HL-60/S4 (cell line): ENCODE data around the gene DNER.

Experiments used
- in situ Hi-C: fragments of 300-500 bp; cut with MboI; formaldehyde crosslinking; loops from 2 replicates; pipeline ENCODE4 v1.14.3; 2022; ENCODE audit warnings: low sequenced_read_pairs

The DNER gene

DNA sequence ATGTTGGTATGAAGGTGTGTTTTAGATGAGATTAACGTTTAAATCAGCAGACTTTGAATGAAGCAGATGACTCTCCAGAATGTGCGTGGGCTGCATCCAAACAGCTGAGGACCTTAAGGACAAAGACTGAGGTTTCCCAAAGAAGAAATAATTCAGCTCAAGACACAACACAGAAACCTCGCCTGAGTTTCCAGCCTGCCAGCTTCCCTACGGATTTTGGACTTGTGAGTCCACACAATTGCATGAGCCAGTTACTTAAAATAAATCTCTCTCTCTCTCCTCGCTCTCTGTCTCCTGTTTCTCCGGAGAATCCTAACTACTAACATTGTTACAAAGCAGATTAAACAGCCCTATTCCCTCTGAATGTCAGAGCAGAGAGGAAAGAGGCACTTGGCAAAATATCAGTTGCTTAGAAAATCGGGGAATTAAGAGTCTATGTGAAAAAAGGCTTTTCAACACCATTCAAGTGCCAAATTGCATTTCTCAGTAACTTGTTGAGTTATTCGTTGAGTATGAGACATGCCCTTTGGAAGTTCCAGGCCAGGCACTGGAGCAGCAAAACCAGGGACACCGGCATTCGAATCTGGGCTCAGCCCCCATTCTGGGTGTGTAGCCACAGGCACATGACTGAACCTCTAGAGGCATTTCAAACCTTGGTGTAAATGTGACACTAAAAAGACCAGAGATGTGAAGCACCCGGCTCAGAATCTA, 268.7 kb downstream of the DNER start:
- in situ Hi-C loops = no loop called here

DNA sequence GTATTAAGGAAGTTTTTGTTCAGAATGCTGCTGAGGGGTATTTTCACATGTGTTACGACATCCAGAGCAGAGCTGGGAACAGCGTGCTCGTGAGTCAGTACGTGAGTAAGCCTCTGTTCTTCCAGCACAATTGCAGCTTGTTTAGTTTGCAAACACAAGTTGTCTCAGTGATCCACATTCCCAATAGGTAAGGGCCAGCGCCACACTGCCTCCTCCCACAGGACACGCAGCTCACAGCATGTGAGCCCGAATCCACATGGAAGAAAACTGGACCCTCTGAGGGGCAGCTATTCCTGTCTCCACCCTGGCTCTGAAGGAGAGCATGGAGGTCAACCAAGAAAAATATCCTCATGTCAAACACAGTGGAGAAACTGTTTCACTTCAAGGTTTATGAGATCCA, 269.3 kb downstream of the DNER start:
- in situ Hi-C loops = no loop called here

DNA sequence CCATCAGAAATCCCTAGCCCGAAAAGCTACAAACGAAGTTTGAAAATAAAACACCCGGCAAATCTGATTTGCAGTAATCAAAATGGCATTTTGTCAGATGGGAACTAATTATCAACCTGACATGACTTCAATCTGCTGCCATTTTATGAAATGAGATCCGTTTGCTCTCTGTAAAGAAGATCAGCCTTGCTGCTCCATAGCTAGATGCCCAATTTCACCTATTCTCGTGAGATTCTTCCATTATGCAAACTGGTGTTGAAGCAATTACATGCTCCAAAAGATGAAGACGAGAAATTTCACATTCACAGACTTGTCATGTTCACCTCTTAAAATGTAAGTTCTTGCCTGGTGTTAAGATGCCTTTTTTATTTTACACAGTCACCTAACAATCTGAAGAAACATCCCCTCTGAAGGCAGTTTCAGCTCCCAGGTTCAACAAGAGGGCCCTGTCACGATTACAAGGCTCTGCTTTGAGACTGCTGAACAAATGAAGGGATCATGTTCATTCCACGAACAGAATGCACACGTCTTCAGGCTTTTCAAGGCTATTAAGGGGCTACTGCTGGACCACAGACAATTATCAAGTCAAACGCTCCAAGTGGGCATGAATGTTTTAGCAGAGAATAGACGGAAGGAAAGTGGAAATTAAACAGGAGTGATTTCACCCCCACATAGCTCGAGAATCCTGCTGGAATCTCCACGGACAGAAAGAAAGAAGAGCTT, 270.6 kb downstream of the DNER start:
- in situ Hi-C loops = no loop called here

DNA sequence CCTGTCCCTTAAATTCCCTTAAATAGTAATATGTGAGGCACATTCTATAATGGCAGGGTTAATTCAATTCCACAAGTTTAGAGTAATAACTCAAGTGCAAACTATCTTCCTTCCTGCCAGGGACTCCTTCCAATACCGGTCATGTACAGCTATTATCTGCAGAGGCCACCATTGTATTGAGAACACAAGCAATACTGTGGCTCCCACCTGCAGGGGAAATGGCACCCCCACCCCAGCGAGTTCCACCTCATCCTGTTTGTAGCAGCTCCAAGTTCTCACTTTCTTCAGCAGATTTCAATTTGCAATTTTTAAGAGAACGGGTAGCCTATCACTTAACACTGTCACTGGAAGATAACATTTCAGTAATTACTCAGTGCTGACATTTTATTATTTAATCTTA, 271.2 kb downstream of the DNER start:
- in situ Hi-C loops = no loop called here

DNA sequence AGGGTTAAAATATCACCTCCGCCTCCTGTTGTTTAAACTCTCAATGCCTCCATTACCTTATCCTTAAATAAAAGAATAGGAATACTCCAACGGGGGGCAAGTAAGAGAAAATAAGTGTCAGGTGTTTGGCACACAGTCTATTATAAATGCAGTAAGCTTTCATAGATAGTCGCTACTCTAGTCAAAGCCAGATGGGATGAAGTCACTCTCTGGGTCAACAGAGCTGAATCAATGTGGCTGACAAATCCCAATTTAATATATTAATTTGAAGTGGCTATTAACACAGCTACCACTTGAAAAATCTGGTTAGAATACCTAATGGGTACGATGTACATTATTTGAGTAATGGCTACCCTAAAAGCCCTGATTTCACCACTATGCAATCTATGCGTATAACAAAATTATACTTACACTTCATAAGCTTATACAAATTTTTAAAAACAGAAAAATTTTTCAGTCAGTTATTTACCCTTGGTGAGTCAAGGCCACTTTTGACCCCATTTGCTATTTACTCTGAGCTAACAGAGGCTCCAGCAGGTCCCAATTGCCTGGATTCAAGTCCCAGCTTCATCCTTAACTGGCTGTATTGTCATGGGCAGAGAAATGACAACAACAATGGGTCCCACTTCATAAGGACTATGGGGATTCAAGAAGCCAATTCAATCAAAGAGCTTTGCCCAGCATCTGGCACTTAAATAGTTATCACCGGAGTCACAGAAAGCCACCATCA, 275.8 kb downstream of the DNER start:
- in situ Hi-C loops = no loop called here

DNA sequence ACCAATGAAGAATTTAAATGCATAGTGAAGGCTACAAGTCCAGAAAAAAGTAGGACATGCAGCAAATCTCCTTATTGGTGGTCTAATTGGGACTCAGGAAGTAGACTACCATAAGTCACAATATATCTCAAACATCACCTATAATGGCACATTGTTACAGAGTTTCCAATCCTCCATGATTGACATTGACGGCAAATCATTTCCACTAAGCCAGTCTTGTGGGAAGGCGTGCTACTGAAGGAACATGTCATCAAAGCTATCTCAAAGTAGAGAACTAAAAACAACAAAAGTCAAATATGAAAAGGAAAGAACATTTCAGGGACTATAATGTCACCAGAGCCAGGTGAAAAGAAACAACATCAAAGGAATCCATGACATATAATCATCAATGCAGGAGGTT, 276.9 kb downstream of the DNER start:
- in situ Hi-C loops = no loop called here

DNA sequence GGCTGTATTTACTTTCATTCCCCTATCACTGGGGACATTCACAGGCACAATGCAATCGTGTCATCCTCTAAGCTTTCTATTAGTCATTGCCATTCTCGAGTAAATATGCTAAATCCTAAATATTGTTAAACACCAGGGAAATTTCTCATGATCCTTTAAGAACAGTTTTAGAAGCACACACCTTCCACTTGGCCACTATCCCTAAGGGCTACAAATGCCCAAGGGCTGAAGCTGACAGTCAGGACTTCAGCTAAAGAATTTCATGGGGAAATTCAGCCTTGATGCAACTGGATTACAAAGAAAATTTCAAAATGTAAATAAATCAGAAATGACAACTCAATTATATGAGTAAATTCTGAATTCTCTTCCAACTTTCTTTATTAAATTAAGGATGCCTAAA, 280.2 kb downstream of the DNER start:
- in situ Hi-C loops = no loop called here

DNA sequence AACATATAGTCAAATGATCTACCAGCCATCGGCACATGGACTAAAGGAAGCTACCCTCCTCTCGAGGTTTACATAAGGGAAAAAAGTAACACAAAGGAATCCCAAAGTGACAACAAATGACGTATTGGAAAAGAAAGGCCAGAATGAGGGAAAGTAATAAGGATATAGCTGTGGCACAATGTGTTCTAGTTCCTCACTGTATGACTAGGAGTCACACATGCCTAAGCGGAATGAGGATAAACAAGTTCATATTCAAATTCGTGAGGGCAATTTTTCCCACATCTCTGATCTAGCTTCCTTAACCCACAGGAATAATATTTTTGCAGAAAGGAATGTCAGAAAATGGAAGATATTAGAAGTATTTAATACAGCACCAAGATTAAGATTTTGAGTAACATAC, 281.0 kb downstream of the DNER start:
- in situ Hi-C loops = no loop called here

DNA sequence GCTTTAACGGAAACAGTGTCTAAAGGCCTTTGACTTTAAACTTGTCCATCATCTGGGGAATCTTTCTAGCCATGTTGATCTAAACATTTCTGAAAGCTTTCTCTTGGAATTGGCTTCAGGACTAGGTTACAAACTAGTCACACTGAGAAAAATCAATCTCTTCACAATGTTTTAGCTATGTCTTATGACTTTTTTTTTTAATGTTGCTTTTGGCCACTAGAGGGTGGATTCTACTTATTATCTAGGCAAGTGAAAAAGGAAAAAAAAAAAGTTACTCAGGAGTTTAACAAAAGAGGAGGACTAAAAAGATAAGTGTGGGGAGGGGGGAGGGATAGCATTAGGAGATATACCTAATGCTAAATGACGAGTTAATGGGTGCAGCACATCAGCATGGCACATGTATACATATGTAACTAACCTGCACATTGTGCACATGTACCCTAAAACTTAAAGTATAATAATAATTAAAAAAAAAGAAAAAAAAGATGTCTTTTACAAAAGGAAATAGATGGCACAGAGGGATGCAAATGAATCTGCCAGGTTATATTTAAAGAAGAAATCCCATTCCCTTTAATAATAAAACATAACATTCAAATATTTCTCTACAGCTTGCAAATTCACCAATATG, 282.9 kb downstream of the DNER start:
- in situ Hi-C loops = no loop called here

DNA sequence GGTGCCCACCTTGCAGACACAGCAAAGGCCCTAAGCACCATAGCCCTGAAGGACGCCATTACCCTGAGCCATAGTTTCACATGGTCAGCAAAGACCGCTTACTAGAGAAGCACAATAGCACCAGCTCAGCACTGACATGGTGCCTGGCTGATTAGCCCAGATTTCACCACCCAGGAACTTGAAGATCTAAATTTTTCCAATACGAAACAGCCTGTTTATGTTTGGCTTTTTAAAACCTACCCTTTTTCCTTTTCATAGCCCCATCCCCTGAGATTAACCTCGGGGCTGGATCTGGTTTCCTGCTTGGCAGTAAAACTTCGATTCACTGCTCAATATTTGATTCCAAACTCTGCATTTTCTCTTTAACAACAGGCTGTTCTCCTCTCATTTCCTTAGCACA, 284.8 kb downstream of the DNER start:
- in situ Hi-C loops = no loop called here

DNA sequence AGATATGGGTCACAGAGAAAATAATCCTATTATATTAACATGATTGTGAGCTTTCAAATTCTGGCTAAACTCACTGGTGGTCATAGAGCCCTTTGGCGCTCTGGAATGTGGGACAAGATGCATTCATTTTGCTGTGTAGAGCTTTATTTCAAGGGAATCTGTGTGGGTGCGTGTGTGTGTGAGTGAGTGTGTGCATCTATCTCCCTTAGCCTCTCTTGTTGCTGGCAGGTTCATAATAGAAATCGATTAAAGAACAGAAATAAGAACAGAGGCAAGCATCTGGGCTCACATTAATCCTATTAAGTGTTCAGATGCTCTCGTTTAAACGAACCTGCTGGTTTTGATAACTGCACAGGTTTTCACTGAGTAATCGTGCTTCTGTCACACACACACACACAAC, 287.9 kb downstream of the DNER start:
- in situ Hi-C loops = no loop called here

DNA sequence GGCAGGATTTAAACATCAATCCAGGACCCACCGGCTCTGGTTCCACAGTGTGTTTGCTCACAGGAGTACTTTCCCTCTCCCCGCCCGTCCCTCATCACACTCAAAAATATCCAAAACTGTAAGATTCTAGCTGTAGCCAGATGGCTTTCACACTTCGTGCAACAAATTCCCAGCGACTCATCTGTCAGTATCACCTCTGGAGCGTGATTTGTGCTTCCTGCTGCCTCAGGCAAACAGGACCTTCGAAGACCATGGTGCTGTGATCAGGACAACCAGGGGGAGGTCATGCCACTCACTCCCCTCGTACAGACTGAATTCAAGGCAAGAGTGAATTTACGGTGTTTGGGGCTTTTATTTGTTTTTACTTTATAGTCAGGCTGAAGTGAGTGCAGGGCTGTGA, 288.8 kb downstream of the DNER start:
- in situ Hi-C loops = no loop called here

DNA sequence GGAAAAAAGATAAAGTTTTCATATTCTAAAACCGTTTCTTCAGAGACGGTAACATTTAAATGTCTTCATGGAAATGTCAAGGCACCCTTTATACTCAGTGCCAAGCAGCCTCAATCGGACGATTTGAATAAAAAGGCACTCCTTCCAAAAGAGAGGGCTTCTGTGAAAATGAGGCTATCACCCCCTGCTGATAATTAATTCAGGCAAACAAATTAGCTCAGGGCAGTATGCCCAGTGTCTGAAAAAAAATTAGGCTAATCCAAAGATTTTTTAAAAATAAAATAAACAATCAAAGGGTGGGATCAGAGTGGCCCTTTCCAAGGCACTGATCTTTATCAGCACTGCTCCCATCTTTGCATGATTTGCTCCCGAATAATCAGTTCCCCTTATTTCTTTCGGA, 292.3 kb downstream of the DNER start:
- in situ Hi-C loops = no loop called here

DNA sequence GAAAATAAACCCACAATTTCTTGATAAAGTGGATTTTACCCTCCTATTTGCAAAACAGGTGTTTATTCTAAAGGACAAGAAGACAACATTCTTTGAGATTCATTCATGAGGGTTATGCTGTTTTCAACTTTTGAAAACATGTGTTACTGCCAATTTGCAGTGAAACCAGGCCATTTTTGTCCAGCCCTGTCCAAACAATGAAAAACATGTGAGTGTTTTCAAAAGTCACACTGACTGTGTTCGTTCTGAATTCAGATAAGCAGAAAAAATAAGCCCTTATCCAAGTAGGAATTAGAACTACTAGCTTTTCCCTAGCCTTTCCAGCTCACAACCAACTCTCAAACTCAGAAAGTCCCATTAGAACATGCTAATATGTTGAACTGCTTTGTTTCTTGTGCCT, 295.2 kb downstream of the DNER start:
- in situ Hi-C loops = no loop called here

DNA sequence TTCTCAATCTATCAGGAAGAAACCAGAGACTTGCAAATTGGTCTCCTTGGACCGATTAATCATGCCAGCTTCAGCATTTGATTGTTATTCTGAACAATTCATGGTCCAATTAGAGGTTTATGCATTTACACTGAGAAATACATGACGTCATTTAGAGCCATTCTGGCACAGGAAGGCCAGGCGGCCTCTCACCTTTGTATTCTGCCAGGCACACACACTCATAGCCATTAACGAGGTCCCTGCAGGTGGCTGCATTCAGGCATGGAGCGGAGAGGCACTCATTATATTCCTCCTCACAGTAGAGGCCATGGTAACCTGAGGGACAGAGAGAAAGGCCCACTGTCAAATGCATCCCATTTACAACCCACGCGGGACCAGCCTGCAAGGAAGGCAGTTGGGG, 296.4 kb downstream of the DNER start:
- in situ Hi-C loops = no loop called here

DNA sequence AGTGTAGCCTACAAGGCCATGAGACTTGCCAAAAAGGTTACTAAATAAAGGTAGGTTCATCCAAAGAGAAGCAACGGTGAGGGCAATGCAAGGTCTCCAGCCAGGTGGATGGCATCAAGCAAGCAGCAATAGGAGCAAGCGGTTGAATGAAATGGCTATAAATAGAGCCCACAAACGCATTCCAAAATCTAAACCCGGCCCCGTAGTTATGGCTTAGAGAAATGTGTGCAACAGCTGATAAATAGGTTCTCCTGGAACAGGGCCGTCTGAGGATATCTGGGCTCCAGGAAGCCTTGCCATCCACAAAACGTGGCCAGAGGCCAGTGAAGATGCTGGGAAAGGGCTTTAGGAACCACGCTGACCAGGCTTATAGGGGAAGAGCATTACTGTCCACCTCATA, 297.2 kb downstream of the DNER start:
- in situ Hi-C loops = no loop called here

DNA sequence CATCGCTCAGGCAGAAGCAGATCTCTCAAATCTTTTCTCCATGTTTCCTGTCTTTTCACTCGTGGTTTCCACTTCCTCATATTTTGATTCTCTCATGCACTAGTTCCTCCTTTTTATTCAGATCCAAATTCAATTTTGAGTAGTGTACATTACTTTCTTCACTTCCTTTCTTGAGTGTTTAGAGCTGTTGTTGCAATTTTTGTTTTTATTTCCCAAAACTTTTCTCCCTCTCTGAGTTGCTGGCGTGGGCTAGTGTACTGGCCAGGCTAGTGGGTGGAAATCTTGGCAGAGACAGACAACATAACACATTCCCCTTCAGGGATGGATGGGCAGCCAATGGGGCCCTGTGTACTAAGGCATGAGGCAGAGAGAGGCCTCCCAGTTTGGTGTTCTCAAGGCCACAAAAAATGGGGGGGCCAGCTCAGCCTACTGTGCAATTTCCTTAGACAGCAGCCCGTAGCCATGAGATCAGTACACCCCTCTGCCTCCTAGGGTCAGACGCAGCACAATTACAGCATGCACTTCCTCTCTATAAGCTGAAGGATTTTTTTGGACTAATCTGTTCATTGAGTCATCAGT, 298.1 kb downstream of the DNER start:
- in situ Hi-C loops = no loop called here

DNA sequence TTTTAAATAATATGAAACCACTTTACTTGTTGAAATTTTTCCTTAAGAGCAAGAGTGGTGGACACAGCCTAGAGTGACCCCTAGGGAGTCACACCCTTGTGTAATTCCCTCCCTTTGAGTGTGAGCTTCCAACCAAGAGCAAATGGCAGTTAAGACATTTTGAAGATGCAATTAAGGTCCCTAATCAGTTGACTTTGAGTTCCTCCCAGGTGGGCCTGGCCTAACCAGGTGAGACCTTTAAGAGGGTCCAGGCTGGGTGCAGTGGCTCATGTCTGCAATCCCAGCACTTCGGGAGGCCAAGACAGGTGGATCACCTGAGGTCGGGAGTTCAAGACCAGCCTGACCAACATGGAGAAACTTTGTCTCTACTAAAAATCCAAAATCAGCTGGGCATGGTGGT, 299.7 kb downstream of the DNER start:
- in situ Hi-C loops = no loop called here

DNA sequence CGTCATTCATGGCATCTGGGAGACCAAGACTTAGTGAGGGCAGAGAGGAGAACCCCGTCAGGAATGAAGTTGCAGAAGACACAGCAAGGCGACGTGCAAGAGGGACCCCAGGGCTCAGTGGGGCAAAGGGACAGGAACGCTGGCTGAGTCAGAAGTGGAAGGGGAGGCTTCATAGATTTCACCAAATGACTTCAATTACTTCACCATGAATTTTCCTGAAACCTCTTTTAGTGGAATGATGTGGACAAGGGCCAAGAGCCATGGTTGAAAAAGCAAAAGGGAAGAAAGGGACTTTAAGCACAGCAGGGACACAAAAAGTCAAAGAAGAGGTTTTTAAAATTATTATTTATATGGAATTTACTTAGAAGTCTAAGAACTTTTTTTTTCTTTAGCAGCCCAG, 301.7 kb downstream of the DNER start:
- in situ Hi-C loops = no loop called here

DNA sequence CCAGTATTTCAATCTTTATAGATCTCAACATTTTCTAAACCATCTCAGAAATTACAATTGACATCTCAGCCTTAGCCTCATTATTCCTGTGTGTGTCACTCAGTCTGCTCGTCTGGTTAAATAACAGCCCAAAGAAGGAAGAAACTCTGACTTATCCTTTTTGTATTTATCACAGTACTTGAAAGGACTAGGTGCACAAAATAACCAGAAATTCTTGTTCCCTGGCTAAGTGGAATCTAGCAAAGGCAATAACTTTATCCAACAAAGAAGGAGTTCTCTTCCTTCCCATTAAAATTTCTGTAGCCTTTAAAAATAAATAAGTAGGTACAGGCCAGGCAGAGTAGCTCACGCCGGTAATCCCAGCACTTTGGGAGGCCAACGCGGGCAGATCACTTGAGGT, 303.4 kb downstream of the DNER start:
- in situ Hi-C loops = no loop called here

DNA sequence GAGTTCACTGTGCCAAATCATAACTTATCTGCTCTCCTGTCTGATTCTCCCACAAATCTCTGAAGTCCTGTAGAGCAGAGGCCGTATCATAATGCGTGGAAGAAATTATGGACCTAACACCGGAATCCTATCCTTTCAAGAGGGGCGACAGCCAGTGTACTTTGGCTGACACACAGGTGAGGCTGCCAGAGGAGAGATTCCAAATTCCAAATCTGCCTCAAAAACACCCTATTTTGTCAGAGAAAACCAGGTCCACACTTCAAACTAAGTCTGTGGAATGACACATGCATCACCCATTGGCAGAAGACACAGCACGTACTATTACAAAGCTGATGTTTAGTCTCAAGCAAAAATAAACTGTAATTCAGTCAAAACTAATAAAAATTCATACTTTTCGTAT, 304.1 kb downstream of the DNER start:
- in situ Hi-C loops = no loop called here
